ENCODE data around the gene MACROH2A1. TPM values are rescaled to one million over a fixed set of nuclear protein-coding genes. Genes with fewer than 3 reads are reported as not detected.

MACROH2A1 gene
- total RNA-seq, 2 donors from 2014 or later: 90.2 to 166 TPM

GRCh38 chr5:135391116-135391868 lies 7.7 kb downstream of the MACROH2A1 start:
- H3K27ac Mint-ChIP-seq: peak overlapping the region; percentile 5 to 89
- peaks cover 18 to 32% of the 10 kb centered on the region in 2 donors for H3K36me3 Mint-ChIP-seq
- DNase-seq (ENCODE audit: low spot score in 2 of 2) (no peak), ATAC-seq (no peak)
- H3K9me3 Mint-ChIP-seq: no peaks in the 10 kb centered on the region

GRCh38 chr5:135388860-135389435 lies 10.1 kb downstream of the MACROH2A1 start:
- Mint-ChIP-seq H3K36me3 (peaks cover 23 to 32% of the 10 kb centered on the region in 2 donors), H3K27ac (no peak overlapping the region), H3K9me3 (no peaks in the 10 kb centered on the region)
- DNase-seq (ENCODE audit: low spot score in 2 of 2): no peak
- no peak for ATAC-seq

DNA sequence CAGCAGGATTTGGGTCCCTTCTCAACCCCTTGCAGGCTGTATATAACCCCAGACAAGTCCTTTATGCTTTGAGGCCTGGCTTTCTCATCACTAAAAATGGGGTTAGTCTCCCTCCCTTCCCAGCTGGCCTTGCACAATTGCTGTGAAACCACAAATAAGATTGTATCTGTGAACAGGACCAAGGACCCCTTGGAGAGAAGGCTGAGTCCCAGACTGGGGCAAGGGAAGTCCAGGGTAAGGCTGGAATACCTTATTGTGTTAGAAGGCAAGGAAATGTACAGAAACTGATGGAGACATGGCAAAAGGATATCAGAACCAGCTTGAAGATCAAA lies 11.4 kb downstream of the MACROH2A1 start:
- no peak for DNase-seq (ENCODE audit: low spot score in 2 of 2)
- H3K36me3 Mint-ChIP-seq: peaks cover 30 to 36% of the 10 kb centered on the region in 2 donors
- no peak overlapping the region for H3K27ac Mint-ChIP-seq
- H3K9me3 Mint-ChIP-seq: no peaks in the 10 kb centered on the region
- no peak for ATAC-seq

GRCh38 chr5:135386886-135387628 lies 12.0 kb downstream of the MACROH2A1 start:
- no peak for ATAC-seq

DNA sequence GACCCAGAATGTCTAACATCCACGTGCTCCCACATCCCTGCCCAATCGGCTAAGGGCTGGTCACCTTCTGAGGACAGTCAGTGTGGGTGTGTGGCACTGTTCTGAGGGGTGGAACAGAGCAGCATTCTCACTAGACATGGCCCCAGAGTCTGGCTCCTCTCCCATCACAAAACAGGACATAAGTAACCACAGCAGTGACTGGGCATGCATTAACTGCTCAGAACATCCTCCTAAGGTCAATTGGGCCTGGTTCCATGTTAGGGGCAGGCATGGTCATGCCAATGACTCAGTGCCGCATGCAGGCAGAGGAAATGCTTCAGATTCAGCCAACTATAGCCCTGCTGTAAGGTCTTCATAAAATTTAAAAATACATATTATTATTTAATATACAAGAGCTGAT lies 12.9 kb downstream of the MACROH2A1 start:
- ATAC-seq (no peak), DNase-seq (ENCODE audit: low spot score in 2 of 2) (no peak)
- Mint-ChIP-seq H3K36me3 (peaks cover 27 to 28% of the 10 kb centered on the region in 2 donors), H3K27ac (no peak overlapping the region), H3K9me3 (no peaks in the 10 kb centered on the region)

More at GRCh38 chr5:135386886-135387628, 12.0 kb downstream of the MACROH2A1 start:
- no peak for DNase-seq (ENCODE audit: low spot score in 2 of 2)
- Mint-ChIP-seq H3K9me3 (no peaks in the 10 kb centered on the region), H3K27ac (peak overlapping the region in 1 of 2 donors; percentile 47), H3K36me3 (peaks cover 34 to 35% of the 10 kb centered on the region in 2 donors)

DNA sequence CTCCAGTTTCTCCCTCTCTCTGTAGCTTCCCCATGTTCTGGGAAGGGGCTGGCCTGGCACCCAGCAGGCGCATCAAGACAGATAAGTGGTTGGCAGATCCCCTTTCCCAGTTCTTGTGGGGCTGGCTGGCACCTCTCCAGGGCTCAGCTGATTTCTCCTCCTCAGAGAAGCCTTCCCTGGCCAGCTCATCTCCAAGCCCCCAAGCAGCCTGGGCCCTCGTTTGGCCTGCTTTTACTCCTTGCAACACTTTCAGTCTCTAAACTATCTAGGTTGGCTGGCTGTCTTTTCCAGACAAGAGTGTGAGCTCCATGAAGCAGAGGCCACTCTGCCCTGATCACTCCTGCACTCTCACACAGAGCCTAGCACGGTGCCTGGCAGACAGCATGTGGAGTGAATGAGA lies 13.5 kb downstream of the MACROH2A1 start:
- H3K27ac Mint-ChIP-seq: no peak overlapping the region
- peaks cover 27 to 28% of the 10 kb centered on the region in 2 donors for H3K36me3 Mint-ChIP-seq
- DNase-seq (ENCODE audit: low spot score in 2 of 2): no peak
- no peak for ATAC-seq
- H3K9me3 Mint-ChIP-seq: no peaks in the 10 kb centered on the region

- DNase-seq (ENCODE audit: low spot score in 2 of 2) (no peak), ATAC-seq (no peak)
- Mint-ChIP-seq H3K36me3 (peaks cover 31 to 32% of the 10 kb centered on the region in 2 donors), H3K9me3 (no peaks in the 10 kb centered on the region), H3K27ac (no peak overlapping the region)
Measured at GRCh38 chr5:135384898-135385297, 14.1 kb downstream of the MACROH2A1 start.

DNA sequence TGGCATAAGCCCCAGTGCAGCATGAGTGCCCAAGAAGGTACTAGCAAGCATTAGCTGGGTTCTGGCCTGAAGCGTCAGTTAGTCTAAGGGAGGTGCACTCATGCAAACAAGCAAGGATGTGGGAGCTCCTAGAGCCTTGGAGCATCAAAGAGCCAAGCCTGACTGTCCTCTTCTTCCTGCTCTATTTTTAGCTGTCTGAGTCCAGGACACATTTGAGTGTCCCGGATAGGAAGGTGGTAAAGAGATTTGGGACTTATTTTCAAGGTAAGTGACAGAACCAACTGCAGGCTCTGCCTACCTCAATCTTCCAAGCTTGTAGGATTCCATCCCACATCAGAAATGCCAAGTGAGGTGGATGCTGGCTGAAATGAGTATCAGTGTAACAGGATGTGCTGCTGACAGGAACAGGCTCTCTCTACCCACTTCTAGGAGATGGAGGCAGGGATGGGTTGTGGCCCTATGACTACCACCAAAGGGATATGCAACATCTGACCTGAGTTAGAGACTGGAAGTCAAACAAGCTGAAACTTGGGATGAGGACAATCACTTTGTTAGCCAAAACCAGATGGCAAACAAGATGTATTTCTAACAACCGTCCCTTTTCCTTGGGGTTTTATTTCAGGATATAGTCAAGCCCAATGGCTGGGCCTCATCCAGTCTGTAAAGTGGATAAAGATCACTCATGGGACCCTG lies 15.1 kb downstream of the MACROH2A1 start:
- Mint-ChIP-seq H3K9me3 (no peaks in the 10 kb centered on the region), H3K36me3 (peaks cover 35 to 39% of the 10 kb centered on the region in 2 donors)
- no peak for ATAC-seq

GRCh38 chr5:135382981-135383380 lies 16.1 kb downstream of the MACROH2A1 start:
- Mint-ChIP-seq H3K27ac (no peak overlapping the region), H3K9me3 (no peaks in the 10 kb centered on the region), H3K36me3 (peaks cover 28 to 31% of the 10 kb centered on the region in 2 donors)
- no peak for ATAC-seq
- no peak for DNase-seq (ENCODE audit: low spot score in 2 of 2)

More for the DNA sequence above, 15.1 kb downstream of the MACROH2A1 start:
- H3K27ac Mint-ChIP-seq: no peak overlapping the region
- no peak for DNase-seq (ENCODE audit: low spot score in 2 of 2)

- ATAC-seq: no peak
- Mint-ChIP-seq H3K27ac (peak overlapping the region in 1 of 2 donors; percentile 10), H3K36me3 (peaks cover 27 to 28% of the 10 kb centered on the region in 2 donors), H3K9me3 (no peaks in the 10 kb centered on the region)
- DNase-seq (ENCODE audit: low spot score in 2 of 2): no peak
Measured at GRCh38 chr5:135382106-135382790, 16.8 kb downstream of the MACROH2A1 start.

DNA sequence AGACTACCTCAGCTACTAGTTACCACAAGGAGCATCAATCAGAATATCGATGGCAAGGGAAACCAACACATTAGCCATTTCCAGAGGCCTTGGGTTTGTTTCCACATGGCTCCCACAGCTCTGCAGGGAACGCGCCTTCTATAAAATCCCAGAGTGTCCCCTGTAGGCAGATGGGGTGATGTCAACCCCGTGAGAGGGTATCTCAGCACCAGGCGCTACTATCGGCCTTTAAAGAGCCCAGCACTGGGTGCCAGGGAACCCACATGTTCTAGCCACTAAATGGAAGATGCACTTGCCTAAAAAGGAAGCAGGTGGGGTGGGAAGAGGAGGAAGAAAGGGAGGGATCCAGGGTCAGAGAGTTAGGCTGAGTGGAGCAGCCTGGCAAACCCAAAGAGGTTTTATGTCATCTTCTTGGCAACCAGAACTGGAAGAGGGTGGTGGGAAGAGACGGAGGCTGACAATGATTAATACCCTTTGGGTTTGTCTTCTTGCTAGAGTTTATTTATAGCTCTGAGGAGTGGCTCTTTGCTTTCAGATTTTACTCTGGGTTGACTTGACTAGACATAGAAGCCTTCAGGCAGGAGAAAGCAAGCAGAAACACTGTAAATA lies 19.9 kb downstream of the MACROH2A1 start:
- DNase-seq (ENCODE audit: low spot score in 2 of 2) (no peak), ATAC-seq (no peak)
- Mint-ChIP-seq H3K27ac (peak overlapping the region in 1 of 2 donors; percentile 37), H3K9me3 (no peaks in the 10 kb centered on the region), H3K36me3 (peaks cover 36% of the 10 kb centered on the region in 2 donors)

- no peaks in the 10 kb centered on the region for H3K9me3 Mint-ChIP-seq
- H3K27ac Mint-ChIP-seq: peak overlapping the region; percentile 37 to 92
- ATAC-seq (peak; percentile 11 to 37), DNase-seq (ENCODE audit: low spot score in 2 of 2) (no peak)
- peaks cover 31 to 35% of the 10 kb centered on the region in 2 donors for H3K36me3 Mint-ChIP-seq
Measured at GRCh38 chr5:135377751-135378680, 21.0 kb downstream of the MACROH2A1 start.

DNA sequence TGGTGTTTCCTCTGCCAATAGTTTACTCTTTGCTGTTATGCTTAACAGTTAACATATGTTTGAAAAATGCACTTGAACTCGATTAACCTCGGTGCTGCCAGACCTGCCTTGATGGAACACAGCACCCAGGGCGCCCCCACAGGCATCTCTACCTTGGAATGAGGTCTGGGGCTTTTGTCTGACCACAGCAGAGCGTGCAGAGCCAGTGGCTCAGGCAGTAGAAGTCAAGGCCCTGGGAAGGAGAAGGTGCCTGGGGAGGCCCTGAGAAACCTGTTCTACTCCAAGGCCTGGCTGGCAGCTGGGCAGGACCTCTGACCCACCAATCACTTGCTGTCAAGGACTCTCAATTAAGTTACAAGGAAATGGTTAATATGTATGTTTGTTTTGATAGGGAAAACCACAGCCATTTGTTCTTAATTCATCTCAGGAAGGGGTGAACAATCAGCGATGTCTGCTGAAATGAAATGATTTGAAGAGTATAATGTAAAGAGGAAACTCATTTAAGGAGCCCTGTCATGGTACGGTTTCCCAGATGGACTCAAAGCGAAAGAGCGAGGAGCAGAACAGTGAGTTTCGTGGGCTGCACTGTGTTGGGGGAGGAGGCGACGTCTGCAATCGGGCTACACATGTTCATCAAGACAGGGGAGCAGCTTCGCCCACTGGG lies 21.9 kb downstream of the MACROH2A1 start:
- peak in 1 of 2 donors; percentile 42 for DNase-seq (ENCODE audit: low spot score in 2 of 2)
- peak overlapping the region; percentile 37 to 85 for H3K27ac Mint-ChIP-seq
- ATAC-seq: peak; percentile 85 to 96
- peaks cover 22 to 26% of the 10 kb centered on the region in 2 donors for H3K36me3 Mint-ChIP-seq
- H3K9me3 Mint-ChIP-seq: no peaks in the 10 kb centered on the region

DNA sequence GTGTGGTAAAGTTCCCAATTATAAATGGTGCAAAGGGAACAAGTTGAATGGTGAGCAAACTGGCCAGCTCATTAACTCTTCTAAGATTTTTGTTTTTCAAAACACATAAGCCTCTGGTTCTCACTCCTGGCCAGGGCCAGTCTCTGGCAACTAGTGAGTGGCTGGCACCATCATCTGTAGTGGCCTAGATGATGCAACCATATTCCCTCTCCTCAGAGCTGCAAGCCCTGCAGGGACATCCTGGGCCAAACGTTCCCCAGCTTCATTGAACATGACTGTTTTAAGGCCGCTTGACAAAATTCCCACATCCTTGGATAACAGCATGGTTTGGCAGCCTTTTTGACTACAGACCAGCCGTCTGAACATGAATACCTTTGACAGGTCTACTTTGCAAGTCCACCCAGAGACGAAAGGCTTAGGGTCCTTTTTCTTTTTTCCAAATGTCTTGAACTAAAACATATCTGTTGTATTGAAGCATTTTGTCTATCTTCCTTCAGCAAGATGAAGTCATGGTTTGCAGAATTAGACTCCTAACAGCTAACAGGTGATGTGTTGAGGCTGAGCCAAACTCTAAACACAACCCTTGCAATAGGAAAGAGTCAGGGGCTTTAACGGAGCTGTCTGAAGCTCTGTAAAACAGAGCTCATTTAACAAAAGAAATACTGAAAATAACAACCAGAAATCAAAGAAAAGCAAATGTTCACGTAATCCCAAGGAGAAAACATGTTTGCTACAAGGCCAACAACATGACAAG lies 23.8 kb downstream of the MACROH2A1 start:
- H3K27ac Mint-ChIP-seq: no peak overlapping the region
- peaks cover 23 to 32% of the 10 kb centered on the region in 2 donors for H3K36me3 Mint-ChIP-seq
- DNase-seq (ENCODE audit: low spot score in 2 of 2) (no peak), ATAC-seq (no peak)
- H3K9me3 Mint-ChIP-seq: no peaks in the 10 kb centered on the region

Data from activated naive CD4-positive, alpha-beta T cell treated with anti-CD3 and anti-CD28 coated beads, Interleukin-2, amount 50 U/mL, for 72 hours (primary cell).